HepG2 (cell line): Measurements from ENCODE around the gene SEMA3G. TPM values are rescaled to one million over a fixed set of nuclear protein-coding genes. Genes with fewer than 3 reads are reported as not detected.

ENCODE experiments used
- CCDC6 ChIP-seq: sonication (generic); formaldehyde crosslinking; IDR thresholded peaks from 2 replicates; pipeline ENCODE4 v1.8.1; 2022; ENCODE audit warnings: mild to moderate bottlenecking, missing genetic modification reagents, moderate library complexity
- FOXC1 ChIP-seq: sonication (generic); formaldehyde crosslinking; IDR thresholded peaks from 2 replicates; pipeline ENCODE4 v1.8.0; 2022; ENCODE audit warnings: mild to moderate bottlenecking, missing genetic modification reagents, borderline replicate concordance
- GZF1 ChIP-seq: sonication (generic); formaldehyde crosslinking; IDR thresholded peaks from 2 replicates; pipeline ENCODE4 v1.5.1; 2020; ENCODE audit warnings: mild to moderate bottlenecking, missing genetic modification reagents
- HMG20A ChIP-seq: IDR thresholded peaks from 2 replicates; pipeline ENCODE4 v1.6.1; 2016; ENCODE audit warnings: borderline replicate concordance
- HNF4G ChIP-seq, 2 experiments: sonication (generic) in 1 of 2; formaldehyde crosslinking in 1 of 2; IDR thresholded peaks; 2 replicates each; pipeline versions ENCODE4 v1.4.0 to v1.6.1; 2011 to 2020; ENCODE audit warnings: borderline replicate concordance in 2 of 2, low read depth in 2 of 2, mild to moderate bottlenecking in 2 of 2, low read length in 1 of 2, missing genetic modification reagents in 1 of 2, moderate library complexity in 1 of 2
- HNRNPK ChIP-seq: fragments of 200-400 bp; formaldehyde crosslinking; IDR thresholded peaks from 2 replicates; pipeline ENCODE4 v1.6.1; 2018; ENCODE audit warnings: low read length, low read depth, moderate library complexity, mild to moderate bottlenecking; ENCODE audit not compliant: poor library complexity, severe bottlenecking
- HNRNPL ChIP-seq: fragments of 200-400 bp; formaldehyde crosslinking; IDR thresholded peaks from 2 replicates; pipeline ENCODE4 v1.6.1; 2017; ENCODE audit warnings: mild to moderate bottlenecking, low read depth, low read length
- HNRNPLL ChIP-seq: fragments of 200-400 bp; formaldehyde crosslinking; IDR thresholded peaks from 2 replicates; pipeline ENCODE4 v1.6.1; 2017; ENCODE audit warnings: mild to moderate bottlenecking, low read depth, low read length; ENCODE audit not compliant: poor library complexity, severe bottlenecking
- MXI1 ChIP-seq: IDR thresholded peaks from 3 replicates; pipeline ENCODE4 v1.6.1; 2012; ENCODE audit warnings: low read depth, low read length, inconsistent platforms, borderline replicate concordance
- NFIC ChIP-seq: IDR thresholded peaks from 2 replicates; pipeline ENCODE4 v1.6.1; 2012; ENCODE audit warnings: mild to moderate bottlenecking, low read length, inconsistent platforms
- RBAK ChIP-seq: sonication (generic); formaldehyde crosslinking; IDR thresholded peaks from 2 replicates; pipeline ENCODE4 v1.5.1; 2020; ENCODE audit warnings: mild to moderate bottlenecking, missing genetic modification reagents
- RFX5 ChIP-seq: IDR thresholded peaks from 2 replicates; pipeline ENCODE4 v1.6.1; 2011; ENCODE audit warnings: low read depth, low read length, improper control_type of control experiment
- SIX4 ChIP-seq: sonication (generic); formaldehyde crosslinking; IDR thresholded peaks from 2 replicates; pipeline ENCODE4 v1.4.0; 2020; ENCODE audit warnings: missing genetic modification reagents
- SNRNP70 ChIP-seq: fragments of 200-400 bp; formaldehyde crosslinking; IDR thresholded peaks from 2 replicates; pipeline ENCODE4 v1.6.1; 2017; ENCODE audit warnings: mild to moderate bottlenecking, low read depth, low read length, moderate library complexity
- SRF ChIP-seq: IDR thresholded peaks from 2 replicates; pipeline ENCODE4 v1.6.1; 2011; ENCODE audit warnings: mild to moderate bottlenecking, low read depth, low read length, moderate library complexity
- THRA ChIP-seq: sonication (generic); formaldehyde crosslinking; IDR thresholded peaks from 2 replicates; pipeline ENCODE4 v1.4.0; 2020; ENCODE audit warnings: missing genetic modification reagents, borderline replicate concordance
- U2AF1 ChIP-seq: fragments of 200-400 bp; formaldehyde crosslinking; optimal IDR thresholded peaks from 2 replicates; pipeline ENCODE3; 2017; ENCODE audit warnings: mild to moderate bottlenecking, low read depth, low read length
- ZNF205 ChIP-seq: IDR thresholded peaks from 2 replicates; pipeline ENCODE4 v1.6.1; 2018; ENCODE audit warnings: missing biosample characterization, missing genetic modification reagents
- ZNF333 ChIP-seq: sonication (generic); formaldehyde crosslinking; IDR thresholded peaks from 2 replicates; pipeline ENCODE4 v1.4.0; 2020; ENCODE audit warnings: mild to moderate bottlenecking, missing genetic modification reagents, borderline replicate concordance
- ZNF343 ChIP-seq: sonication (generic); formaldehyde crosslinking; IDR thresholded peaks from 2 replicates; pipeline ENCODE4 v1.4.0; 2020; ENCODE audit warnings: mild to moderate bottlenecking, missing genetic modification reagents
- ZNF569 ChIP-seq: sonication (generic); formaldehyde crosslinking; IDR thresholded peaks from 2 replicates; pipeline ENCODE4 v1.5.0; 2020; ENCODE audit warnings: mild to moderate bottlenecking, missing genetic modification reagents, moderate library complexity, borderline replicate concordance
- ZNF841 ChIP-seq: sonication (generic); formaldehyde crosslinking; IDR thresholded peaks from 2 replicates; pipeline ENCODE4 v1.8.1; 2023; ENCODE audit warnings: missing genetic modification reagents, borderline replicate concordance
- ZSCAN31 ChIP-seq: sonication (generic); formaldehyde crosslinking; IDR thresholded peaks from 2 replicates; pipeline ENCODE4 v1.5.0; 2020; ENCODE audit warnings: low read depth, mild to moderate bottlenecking, missing genetic modification reagents
- ZSCAN5A ChIP-seq: sonication (generic); formaldehyde crosslinking; IDR thresholded peaks from 2 replicates; pipeline ENCODE4 v1.8.0; 2022; ENCODE audit warnings: mild to moderate bottlenecking, missing genetic modification reagents, borderline replicate concordance
- polyA plus RNA-seq, 8 experiments: library from polyadenylated mRNA; depleted of rRNA in 3 of 8; stranded (reverse) in 7 of 8; unstranded in 1 of 8; fragments of >200 nt; fragmentation: Illumina TruSeq in 4 of 8; extraction: Trizol in 4 of 8; gene quantifications; 2 replicates each; pipeline versions ENCODE4 v1.2.1 to v1.2.3, GENCODE V29; 2011 to 2016; ENCODE audit warnings: low read depth in 4 of 8, missing spikeins in 1 of 8, mixed read lengths in 1 of 8; ENCODE audit not compliant: insufficient read depth in 1 of 8
- total RNA-seq, 5 experiments: library from RNA; depleted of rRNA; stranded (reverse); fragments of >200 nt; fragmentation: Illumina TruSeq; extraction: Trizol; gene quantifications; 2 replicates each; pipeline ENCODE4 v1.2.3, GENCODE V29; 2016; ENCODE audit warnings: low read depth in 1 of 5
- TF ChIP-seq, protein P1 (sequence below): sonication (generic); formaldehyde crosslinking; IDR thresholded peaks from 2 replicates; pipeline ENCODE4 v1.4.0; 2020; ENCODE audit warnings: missing genetic modification reagents
- TF ChIP-seq, protein P2 (sequence below): IDR thresholded peaks from 2 replicates; pipeline ENCODE4 v1.6.1; 2018; ENCODE audit warnings: missing genetic modification reagents, mild to moderate bottlenecking, missing compliant biosample characterization

The SEMA3G gene
- total and polyA plus RNA-seq, 2 of the 13 experiments (the other 11 are each of a cell fraction or from before 2014, with no cell fraction given): 6.1 to 8.3 TPM

DNA sequence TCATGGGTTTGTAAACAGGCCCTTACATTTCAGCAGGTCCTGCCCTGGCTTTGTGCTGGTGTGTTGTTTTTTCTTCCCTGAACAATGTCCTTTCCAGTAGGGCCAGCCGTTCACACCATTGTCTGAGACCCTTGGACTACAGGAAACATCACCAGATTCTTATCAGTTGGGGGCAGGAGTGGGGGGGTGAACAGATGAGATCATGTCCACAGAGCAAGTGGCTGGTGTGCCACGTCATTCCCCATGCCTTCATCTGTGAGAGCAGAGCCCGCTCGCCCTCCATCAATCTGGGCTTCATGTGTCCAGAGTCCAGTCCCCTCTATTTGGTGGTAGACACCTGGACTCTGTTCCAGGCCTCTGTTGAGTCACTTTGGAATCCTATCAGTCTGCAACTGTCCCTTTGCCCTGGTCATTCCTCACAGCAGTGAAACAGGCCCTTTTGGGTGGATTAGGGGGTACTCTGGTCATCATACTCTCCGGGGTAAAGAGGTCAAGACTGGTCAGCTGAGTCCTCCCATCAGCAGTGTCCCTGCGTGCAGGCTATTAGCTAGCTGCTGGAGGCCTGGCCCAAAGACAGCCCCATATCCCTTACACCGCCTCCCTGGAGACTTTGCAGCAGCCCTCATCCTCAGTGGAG, 15.0 kb downstream of the SEMA3G start (continued):
- no peak for TF ChIP-seq ZNF569 (CRISPR knock-in tag)
- TF ChIP-seq, protein P1, sequence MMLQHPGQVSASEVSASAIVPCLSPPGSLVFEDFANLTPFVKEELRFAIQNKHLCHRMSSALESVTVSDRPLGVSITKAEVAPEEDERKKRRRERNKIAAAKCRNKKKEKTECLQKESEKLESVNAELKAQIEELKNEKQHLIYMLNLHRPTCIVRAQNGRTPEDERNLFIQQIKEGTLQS (CRISPR knock-in tag): peak; percentile 90
- peak; percentile 51; the same call in 1 of the 2 replicates for TF ChIP-seq THRA (CRISPR knock-in tag)
- TF ChIP-seq HNRNPK: no peak
- no peak for TF ChIP-seq GZF1 (CRISPR knock-in tag)
- no peak for TF ChIP-seq U2AF1
- TF ChIP-seq SIX4 (CRISPR knock-in tag): no peak
- TF ChIP-seq NFIC: no peak
- no peak for TF ChIP-seq HNRNPL
- no peak for TF ChIP-seq ZNF343 (CRISPR knock-in tag)
- no peak for TF ChIP-seq SNRNP70
- TF ChIP-seq ZNF205 (CRISPR knock-in tag): no peak
- TF ChIP-seq HNRNPLL: no peak
- no peak for TF ChIP-seq CCDC6 (CRISPR knock-in tag)
- no peak for TF ChIP-seq RBAK
- no peak for TF ChIP-seq ZNF333 (CRISPR knock-in tag)
- TF ChIP-seq MXI1: peak; percentile 46; the same call in 1 of the 3 replicates
- no peak for TF ChIP-seq ZSCAN5A (CRISPR knock-in tag)
- TF ChIP-seq HMG20A (CRISPR knock-in tag): peak; percentile 78; the same call in 1 of the 2 replicates
- no peak for TF ChIP-seq SRF
- TF ChIP-seq, protein P2, sequence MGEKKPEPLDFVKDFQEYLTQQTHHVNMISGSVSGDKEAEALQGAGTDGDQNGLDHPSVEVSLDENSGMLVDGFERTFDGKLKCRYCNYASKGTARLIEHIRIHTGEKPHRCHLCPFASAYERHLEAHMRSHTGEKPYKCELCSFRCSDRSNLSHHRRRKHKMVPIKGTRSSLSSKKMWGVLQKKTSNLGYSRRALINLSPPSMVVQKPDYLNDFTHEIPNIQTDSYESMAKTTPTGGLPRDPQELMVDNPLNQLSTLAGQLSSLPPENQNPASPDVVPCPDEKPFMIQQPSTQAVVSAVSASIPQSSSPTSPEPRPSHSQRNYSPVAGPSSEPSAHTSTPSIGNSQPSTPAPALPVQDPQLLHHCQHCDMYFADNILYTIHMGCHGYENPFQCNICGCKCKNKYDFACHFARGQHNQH (CRISPR knock-in tag): peak; percentile 98
- TF ChIP-seq RFX5: no peak
- TF ChIP-seq ZNF841 (CRISPR knock-in tag): no peak
- TF ChIP-seq HNF4G (IDR thresholded peaks at IDR 0.05; ENCODE audit: borderline replicate concordance, low read depth, low read length): peak; percentile 77
- TF ChIP-seq HNF4G (CRISPR knock-in tag; IDR thresholded peaks at IDR 0.05; ENCODE audit: borderline replicate concordance, low read depth): peak; percentile 91
- TF ChIP-seq FOXC1: no peak; the same call in 1 of the 2 replicates
- no peak for TF ChIP-seq ZSCAN31
